ACC112 (cell line): ENCODE measurements around the gene APOL2.
"Not testable (repeated sequence)": the region's sequence is repeated elsewhere in the genome, so short reads cannot be mapped to it uniquely, and the experiment has no call there.

Source experiments
- H2AFZ ChIP-seq: fragments of 200-600 bp; sonication (generic); one replicate; pipeline ENCODE4 v1.6.0; 2017; ENCODE audit warnings: antibody characterized with exemption, low read length; ENCODE audit not compliant: unreplicated experiment
- H3K27ac ChIP-seq: fragments of 200-600 bp; sonication (generic); 2 replicates; pipeline ENCODE4 v1.5.1; 2014; ENCODE audit warnings: low read depth, mild to moderate bottlenecking, antibody characterized with exemption, low read length, moderate library complexity
- H3K27me3 ChIP-seq: fragments of 200-600 bp; sonication (generic); 2 replicates; pipeline ENCODE4 v1.6.1; 2014; ENCODE audit warnings: mild to moderate bottlenecking, antibody characterized with exemption, low read length, moderate library complexity, mixed read lengths; ENCODE audit not compliant: insufficient read depth
- H3K36me3 ChIP-seq: fragments of 200-600 bp; sonication (generic); 2 replicates; pipeline ENCODE4 v1.6.1; 2016; ENCODE audit warnings: mild to moderate bottlenecking, antibody characterized with exemption, low read length, moderate library complexity, mixed read lengths; ENCODE audit not compliant: insufficient read depth
- H3K4me1 ChIP-seq: fragments of 200-600 bp; sonication (generic); one replicate; pipeline ENCODE4 v1.6.1; 2016; ENCODE audit warnings: low read length, mixed read lengths; ENCODE audit not compliant: insufficient read depth, unreplicated experiment, control insufficient read depth
- H3K4me3 ChIP-seq: fragments of 200-600 bp; sonication (generic); 2 replicates; pipeline ENCODE4 v1.5.1; 2014; ENCODE audit warnings: mild to moderate bottlenecking, low read depth, low read length
- H3K79me2 ChIP-seq: fragments of 200-600 bp; sonication (generic); one replicate; pipeline ENCODE4 v1.6.0; 2016; ENCODE audit warnings: low read length; ENCODE audit not compliant: control insufficient read depth, unreplicated experiment, insufficient read depth

Gene APOL2

DNA sequence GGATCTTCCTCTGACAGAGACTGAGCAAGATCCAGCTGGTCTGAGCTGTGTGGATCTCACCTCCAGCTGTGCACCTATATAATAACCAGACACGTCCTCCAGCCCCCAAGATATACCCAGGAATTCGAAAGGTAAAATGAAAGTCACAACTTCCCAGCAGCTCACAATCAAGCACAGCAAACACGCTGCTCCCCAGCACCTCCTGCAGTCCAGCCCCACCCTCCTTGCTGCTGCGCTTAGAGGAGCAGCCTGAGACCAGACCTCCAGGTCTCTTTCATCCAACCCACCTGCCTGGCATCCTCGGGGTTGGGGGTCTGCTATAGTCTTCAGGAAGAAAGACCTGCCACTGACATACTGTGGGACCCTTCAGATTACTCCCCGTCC, 34.7 kb downstream of the APOL2 start:
- H3K27me3 ChIP-seq, result 0 out of 2 replicates have a peak, but pooled peaks cover 6% of the 10 kb centered on the region
- no peaks in the 10 kb centered on the region for H3K4me1 ChIP-seq
- no peak overlapping the region for H3K4me3 ChIP-seq
- H2AFZ ChIP-seq, result no peak overlapping the region
- H3K79me2 ChIP-seq, result no peaks in the 10 kb centered on the region
- no peaks in the 10 kb centered on the region for H3K36me3 ChIP-seq
- no peak overlapping the region for H3K27ac ChIP-seq

DNA sequence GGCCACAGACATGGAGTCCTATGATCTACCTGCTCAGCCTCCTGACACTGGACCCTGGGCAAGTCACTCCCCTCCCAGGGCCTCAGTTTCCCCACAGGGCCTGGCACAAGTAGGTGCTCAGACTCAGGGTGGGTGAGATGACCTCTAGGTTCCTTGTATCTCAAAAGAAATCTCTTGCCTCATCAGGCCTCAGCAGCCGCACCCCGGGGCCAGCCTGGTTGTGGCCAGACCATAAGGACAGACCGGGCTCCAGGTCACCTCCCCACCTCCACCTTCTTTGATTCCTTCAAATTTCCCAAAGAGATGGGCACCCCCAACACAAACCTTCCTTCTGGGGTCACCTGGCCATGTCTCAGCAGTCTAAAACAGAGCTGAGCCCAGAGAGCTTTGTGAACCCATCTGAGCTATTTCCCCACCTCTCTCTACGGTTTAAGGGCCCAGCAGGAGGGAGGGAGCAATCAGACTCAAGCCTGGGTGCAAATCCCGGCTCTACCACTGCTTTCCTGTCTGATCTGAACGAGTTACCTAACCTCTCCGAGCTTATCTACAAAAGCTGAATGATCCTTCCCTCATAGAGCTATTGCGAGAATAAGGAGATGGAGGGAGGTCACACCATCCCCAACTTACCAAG, 35.2 kb downstream of the APOL2 start:
- Histone ChIP-seq H3K4me3 (no peak overlapping the region), H2AFZ (no peak overlapping the region), H3K27me3 (0 out of 2 replicates have a peak, but pooled peaks cover 6% of the 10 kb centered on the region), H3K36me3 (no peaks in the 10 kb centered on the region), H3K4me1 (no peaks in the 10 kb centered on the region), H3K79me2 (no peaks in the 10 kb centered on the region), H3K27ac (no peak overlapping the region)

DNA sequence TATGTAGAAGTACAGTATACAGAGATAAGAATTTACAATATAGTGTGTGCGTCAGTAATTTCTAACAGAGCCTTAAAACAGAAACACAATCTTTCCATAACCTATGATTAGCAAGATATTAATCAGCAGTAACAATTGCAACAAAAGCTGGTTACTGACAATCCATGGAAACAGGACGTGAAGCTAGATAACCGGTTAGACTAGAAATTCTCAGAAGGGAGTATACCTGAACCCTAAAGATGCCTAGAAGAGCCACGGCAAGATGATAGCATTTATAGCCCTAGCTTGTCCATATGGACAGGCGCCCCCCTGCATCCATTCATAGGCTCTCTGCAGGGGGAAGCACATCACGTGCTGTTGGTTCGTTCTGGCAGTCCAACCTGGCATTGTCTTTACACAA, 35.9 kb downstream of the APOL2 start:
- H2AFZ ChIP-seq, H3K4me3 ChIP-seq, H3K79me2 ChIP-seq, H3K27ac ChIP-seq, H3K4me1 ChIP-seq, H3K27me3 ChIP-seq, H3K36me3 ChIP-seq: not testable (repeated sequence)

DNA sequence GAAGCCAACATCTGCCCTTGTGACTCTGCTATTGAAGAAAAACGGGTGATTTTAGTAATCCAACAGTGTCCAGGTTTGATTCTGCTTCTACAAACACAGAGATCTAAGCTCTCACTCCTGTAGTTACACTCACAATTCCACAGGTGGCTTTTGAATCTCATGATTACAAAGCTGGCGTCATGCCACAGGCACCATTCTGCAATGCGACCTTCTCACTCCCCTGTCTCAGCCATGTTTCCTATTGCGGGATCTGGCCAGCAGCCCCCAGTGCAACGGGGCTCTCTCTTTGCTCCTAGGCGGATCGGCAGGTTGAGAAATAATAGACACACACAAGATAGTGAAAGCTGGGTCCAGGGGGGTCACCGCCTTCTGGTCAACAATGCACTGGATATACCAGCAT, 36.4 kb downstream of the APOL2 start:
- H3K79me2 ChIP-seq, H3K27ac ChIP-seq, H3K4me1 ChIP-seq, H3K27me3 ChIP-seq, H3K4me3 ChIP-seq, H3K36me3 ChIP-seq, H2AFZ ChIP-seq: not testable (repeated sequence)

DNA sequence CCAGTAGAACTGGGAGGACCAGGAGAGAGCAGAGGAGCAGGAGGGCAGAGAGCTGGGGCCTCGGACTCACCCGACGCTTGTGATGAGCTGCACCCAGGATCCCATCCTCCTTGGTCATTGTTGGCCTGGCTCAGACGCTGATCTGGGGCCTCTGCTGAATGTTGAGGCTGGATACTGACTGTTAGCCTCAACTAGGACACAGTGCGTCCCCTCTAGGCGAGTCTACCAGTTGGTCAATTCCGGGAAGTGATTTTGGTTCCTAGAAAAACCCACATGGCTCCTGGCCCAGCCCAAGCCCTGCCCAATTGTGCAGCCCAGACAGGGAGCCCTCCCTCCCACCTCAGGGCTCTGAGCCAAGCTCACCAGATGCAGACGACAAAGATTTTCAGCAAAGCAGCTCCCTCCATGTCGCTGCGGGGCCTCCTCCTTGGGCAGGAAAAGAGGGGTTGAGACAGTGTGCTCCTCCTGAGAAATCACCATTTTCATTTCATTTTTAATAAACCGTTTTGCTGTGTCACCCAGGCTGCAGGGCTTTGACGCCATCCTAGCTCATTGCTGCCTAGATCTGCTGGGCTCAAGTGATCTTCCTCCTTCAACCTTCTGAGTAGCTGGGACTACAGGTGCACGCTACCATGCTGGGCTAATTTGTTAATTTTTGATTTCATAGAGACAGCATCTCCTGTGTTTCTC, 37.6 kb downstream of the APOL2 start, which contains the start of gene APOL4:
TSS of gene APOL4 (minus strand) at position 180 of the 690 bp plus-strand sequence. CDS start at position 105, 75 bp downstream.
- no peaks in the 10 kb centered on the region for H3K4me1 ChIP-seq
- H2AFZ ChIP-seq, result no peak within 1 kb of the TSS
- H3K79me2 ChIP-seq, result no peaks in the 10 kb centered on the region
- no peak within 1 kb of the TSS for H3K4me3 ChIP-seq
- no peaks in the 10 kb centered on the region for H3K36me3 ChIP-seq
- H3K27ac ChIP-seq, result no peak within 1 kb of the TSS
- H3K27me3 ChIP-seq, result no peaks in the 10 kb centered on the region

DNA sequence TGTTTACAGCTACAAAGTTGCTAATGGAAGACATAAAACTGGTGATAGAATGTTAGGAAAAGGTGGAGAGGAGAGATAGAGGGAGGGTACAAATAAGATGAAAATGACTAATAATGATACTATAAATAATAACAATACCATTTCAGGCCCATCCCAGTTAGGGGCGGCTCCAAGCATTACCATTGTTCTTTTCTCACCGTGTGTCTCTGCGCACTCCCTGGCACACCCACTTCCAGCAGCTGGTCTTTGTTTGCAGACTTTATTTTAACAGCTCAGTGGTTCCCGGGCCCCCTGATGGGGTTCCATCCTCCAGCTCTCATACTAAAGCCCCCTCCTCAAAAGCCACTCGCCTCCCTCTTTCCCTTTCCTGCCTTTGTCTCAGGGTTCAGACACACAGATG, 38.3 kb downstream of the APOL2 start:
- not testable (repeated sequence) for H2AFZ ChIP-seq, H3K27ac ChIP-seq, H3K27me3 ChIP-seq, H3K79me2 ChIP-seq, H3K36me3 ChIP-seq, H3K4me3 ChIP-seq, H3K4me1 ChIP-seq

DNA sequence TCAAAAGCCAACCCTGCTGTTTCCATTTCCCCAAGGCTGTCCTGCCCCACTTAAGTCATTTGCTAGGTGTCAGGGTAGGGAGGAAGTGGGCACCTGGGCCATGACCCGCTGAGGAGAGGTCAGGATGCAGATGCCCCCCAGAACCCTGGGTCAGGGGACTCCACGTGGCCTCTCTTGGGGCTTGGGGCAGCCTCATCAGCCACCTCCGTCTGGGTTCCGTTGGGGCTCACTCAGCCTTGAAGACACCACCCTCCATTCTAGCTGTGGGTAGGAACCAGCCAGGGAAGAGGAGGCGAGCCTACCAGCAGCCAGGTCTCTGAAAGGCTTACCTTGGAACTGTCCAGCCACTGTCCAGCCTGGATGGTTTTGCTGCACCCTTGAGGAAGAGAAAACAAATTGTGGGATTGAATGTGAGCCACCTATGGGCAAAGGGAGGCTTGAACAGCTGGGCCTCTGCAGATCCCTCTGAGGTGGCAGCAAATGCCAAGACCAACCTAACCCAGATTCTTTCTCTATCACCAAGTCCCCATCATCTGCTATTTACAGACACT, 40.3 kb downstream of the APOL2 start:
- Histone ChIP-seq H2AFZ (no peak overlapping the region), H3K79me2 (no peaks in the 10 kb centered on the region), H3K27ac (no peak overlapping the region), H3K4me3 (no peak overlapping the region), H3K4me1 (no peaks in the 10 kb centered on the region), H3K27me3 (no peaks in the 10 kb centered on the region), H3K36me3 (no peaks in the 10 kb centered on the region)

DNA sequence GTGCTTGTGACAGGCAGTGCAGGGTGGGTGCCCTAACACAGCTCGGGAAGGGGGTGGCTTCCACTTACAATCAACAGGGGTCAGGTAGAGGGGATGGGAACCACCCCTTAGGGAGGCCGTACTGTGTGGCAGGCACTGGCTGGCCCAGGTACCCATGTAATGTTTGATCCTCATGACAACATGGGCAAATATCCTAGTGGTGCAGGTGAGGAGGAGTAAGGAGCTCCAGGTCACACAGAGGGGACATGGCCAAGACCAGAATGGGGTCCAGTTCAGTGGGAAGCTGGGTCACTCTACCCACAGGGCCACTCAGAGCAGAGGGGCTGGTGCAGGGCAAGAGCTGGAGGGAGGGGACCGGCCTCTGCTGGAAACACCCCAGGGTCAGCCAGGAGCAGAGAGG, 40.8 kb downstream of the APOL2 start:
- Histone ChIP-seq H3K4me1 (no peaks in the 10 kb centered on the region), H3K4me3 (no peak overlapping the region), H3K27ac (no peak overlapping the region), H3K36me3 (no peaks in the 10 kb centered on the region), H3K79me2 (no peaks in the 10 kb centered on the region), H2AFZ (no peak overlapping the region), H3K27me3 (no peaks in the 10 kb centered on the region)

DNA sequence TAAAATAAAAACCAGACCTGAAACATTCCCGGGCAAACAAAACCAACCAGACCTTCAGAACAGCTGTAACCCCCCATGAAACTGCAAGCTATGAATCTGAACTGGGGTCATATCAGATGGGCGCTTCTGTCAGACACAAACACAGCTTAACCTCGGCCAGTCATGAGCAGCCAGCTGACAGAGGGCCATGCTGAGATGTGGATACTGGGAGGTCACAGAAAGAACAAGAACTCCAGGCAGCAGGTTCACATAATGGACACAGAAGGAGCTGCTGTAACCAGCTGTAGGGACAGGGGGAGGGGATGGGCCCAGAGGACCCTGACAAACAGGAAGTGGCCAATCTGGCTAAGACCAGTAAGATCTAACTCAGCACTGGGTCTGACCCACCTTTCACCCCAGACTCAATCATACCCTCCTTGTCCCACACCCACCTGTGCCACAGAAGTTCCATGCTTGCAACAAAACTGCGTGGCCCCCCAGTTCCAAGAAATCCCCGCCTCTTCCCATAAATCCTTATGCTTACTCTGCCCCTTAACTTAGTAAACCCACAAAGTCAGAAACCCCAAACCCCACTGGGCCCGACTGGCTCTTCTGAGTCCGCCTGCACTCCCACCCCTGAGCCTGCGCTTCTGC, 41.7 kb downstream of the APOL2 start:
- H3K79me2 ChIP-seq, result no peaks in the 10 kb centered on the region
- no peak overlapping the region for H3K27ac ChIP-seq
- H3K27me3 ChIP-seq, result no peaks in the 10 kb centered on the region
- no peak overlapping the region for H3K4me3 ChIP-seq
- H2AFZ ChIP-seq, result no peak overlapping the region
- no peaks in the 10 kb centered on the region for H3K4me1 ChIP-seq
- H3K36me3 ChIP-seq, result no peaks in the 10 kb centered on the region

DNA sequence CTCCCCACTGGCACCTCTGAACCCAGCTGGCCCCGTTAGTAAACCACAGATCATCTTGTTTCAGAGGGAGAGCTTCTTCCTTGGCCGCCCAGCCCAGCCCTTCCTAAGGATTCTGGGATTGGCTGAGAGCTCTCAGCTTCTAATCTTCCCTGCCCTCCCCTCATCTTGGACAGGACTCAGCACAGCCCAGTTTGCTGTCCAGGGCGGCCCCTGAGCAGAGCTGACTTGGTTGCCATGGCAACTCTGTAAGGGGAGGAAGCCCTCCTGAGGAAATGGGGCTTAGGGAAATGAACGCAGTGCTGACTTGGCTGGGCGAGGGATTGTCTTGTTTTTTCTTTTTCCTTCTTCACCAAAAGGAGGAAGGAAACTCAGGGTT, 42.3 kb downstream of the APOL2 start:
- Histone ChIP-seq H3K36me3 (no peaks in the 10 kb centered on the region), H3K79me2 (no peaks in the 10 kb centered on the region), H2AFZ (no peak overlapping the region), H3K4me3 (no peak overlapping the region), H3K4me1 (no peaks in the 10 kb centered on the region), H3K27ac (no peak overlapping the region), H3K27me3 (no peaks in the 10 kb centered on the region)
